Pancreas (tissue), 10 donors: ENCODE results near the gene PTPRD. TPM values are rescaled to one million over a fixed set of nuclear protein-coding genes. Genes with fewer than 3 reads are reported as not detected.
"Not testable (repeated sequence)": the region's sequence is repeated elsewhere in the genome, so short reads cannot be mapped to it uniquely, and the experiment has no call there.

ENCODE experiments used
- ATAC-seq, 4 donors: fragments of 200-7000 bp; cut with Tn5 transposase; one replicate each; pipeline versions ENCODE4 v1.8.0 to v1.9.1; 2020; ENCODE audit warnings: mild to moderate bottlenecking in 4 of 4, moderate library complexity in 4 of 4
- DNase-seq, 6 donors: peaks; one replicate each; pipeline ENCODE4 v3.0.0-alpha.2; 2020
- FAIRE-seq: peaks from 2 replicates; lab custom pipeline; 2012; peaks lifted over from hg19 to GRCh38; lab: Jason Lieb, UNC
- H3K27ac ChIP-seq, 4 donors: fragments of 200-600 bp; sonication (generic); 1 replicate in 3 of 4; 2 replicates in 1 of 4; pipeline versions ENCODE4 v1.5.0 to v1.8.0; 2020
- H3K27me3 ChIP-seq, 4 donors: fragments of 200-600 bp; one replicate each; pipeline ENCODE4 v1.8.0; 2021
- H3K36me3 ChIP-seq, 3 donors: fragments of 200-600 bp; sonication (generic) in 1 of 3; one replicate each; pipeline versions ENCODE4 v1.5.0 to v1.8.0; 2020 to 2021
- H3K4me1 ChIP-seq, 3 donors: fragments of 200-600 bp; one replicate each; pipeline ENCODE4 v1.8.0; 2021
- H3K4me3 ChIP-seq, 4 donors: fragments of 200-600 bp; sonication (generic) in 2 of 4; one replicate each; pipeline versions ENCODE4 v1.5.0 to v1.8.0; 2020 to 2021
- H3K9me3 ChIP-seq, 4 donors: fragments of 200-600 bp; one replicate each; pipeline ENCODE4 v1.8.0; 2021
- CTCF ChIP-seq, 4 donors: fragments of 200-600 bp; sonication (generic) in 3 of 4; IDR thresholded peaks; one replicate each; pipeline versions ENCODE4 v1.5.0 to v1.8.0; 2021; ENCODE audit warnings: antibody characterized with exemption in 4 of 4
- WGBS, 2 donors: extraction: QIAGEN DNeasy Blood & Tissue Kit; methylation state at CpG; one replicate each; pipeline ENCODE4 v1.1.7; 2013; 5-methylcytosine and 5-hydroxymethylcytosine counted together
- intact Hi-C, 3 donors: fragments of 100-400 bp; cut with DNase I; formaldehyde crosslinking; loops; one replicate each; pipeline versions ENCODE4 v1.11.1 to v1.14.2; 2022
- polyA plus RNA-seq, 2 donors: library from polyadenylated mRNA; stranded (reverse); fragments of 200-250 nt; gene quantifications; one replicate each; pipeline ENCODE4 v1.2.3, GENCODE V29; 2013
- total RNA-seq, 6 donors: library from RNA; stranded (reverse); fragmentation: NEBNext Ultra II Directional in 4 of 6; extraction: Animal tissue kit (Norgen Biotek cat#: 25700) in 4 of 6; gene quantifications; one replicate each; pipeline versions ENCODE4 v1.2.1 to v1.2.4, GENCODE V29; 2021 to 2023
- donor health status: healthy with polysubstance abuse.
- donor health status: DM: no; HTN: no; CAD: no; lungs with moderate emphysema.
- donor health status: DM: no; HTN: no; CAD: no.
- donor health status: control.
- donor health status: control.
- donor health status: Bipolar disorder and iron deficiency.
- donor health status: DM: yes; HTN: yes; CAD: no.
- donor health status: DM: no; HTN: no; CAD: no.
- donor health status: DM: no; HTN: no; CAD: no.
- donor health status: DM: yes; HTN: yes; CAD: no.

Gene PTPRD
- total and polyA plus RNA-seq, 8 donors, result 2.1 to 21.7 (median 5.1) TPM

- FAIRE-seq, result no peak
- intact Hi-C loops, result no loop called here
- H3K27me3 ChIP-seq, result no peaks in the 10 kb centered on the region
- H3K36me3 ChIP-seq, result no peaks in the 10 kb centered on the region
- no peak overlapping the region for H3K27ac ChIP-seq
- WGBS, 2 donors, result 29 to 50% methylated on average over 3 of the region's 3 CpGs
- no peak overlapping the region for H3K4me3 ChIP-seq
- no peak for TF ChIP-seq CTCF (IDR thresholded peaks at IDR 0.05)
- no peak for DNase-seq
- no peaks in the 10 kb centered on the region for H3K4me1 ChIP-seq
- no peak for ATAC-seq
- H3K9me3 ChIP-seq, result no peaks in the 10 kb centered on the region
These were observed 1129.6 kb downstream of the PTPRD start for GRCh38 chr9:9483175-9483574.

GRCh38 chr9:9478741-9479140 lies 1134.1 kb downstream of the PTPRD start:
- Histone ChIP-seq H3K9me3 (no peaks in the 10 kb centered on the region), H3K4me3 (no peak overlapping the region), H3K27me3 (no peaks in the 10 kb centered on the region), H3K27ac (no peak overlapping the region), H3K4me1 (no peaks in the 10 kb centered on the region), H3K36me3 (no peaks in the 10 kb centered on the region)
- WGBS, 2 donors, result 32 to 33% methylated on average over 3 of the region's 3 CpGs
- ATAC-seq, result no peak
- FAIRE-seq, result no peak
- DNase-seq, result no peak
- no peak for TF ChIP-seq CTCF (IDR thresholded peaks at IDR 0.05)
- intact Hi-C loops, result no loop called here

- H3K9me3 ChIP-seq, result no peaks in the 10 kb centered on the region
- no peak overlapping the region for H3K27ac ChIP-seq
- WGBS, 2 donors, result 61 to 68% methylated on average over 2 of the region's 2 CpGs
- no peaks in the 10 kb centered on the region for H3K4me1 ChIP-seq
- intact Hi-C loops, result no loop called here
- TF ChIP-seq CTCF (IDR thresholded peaks at IDR 0.05), result no peak
- ATAC-seq (no peak), DNase-seq (no peak), FAIRE-seq (no peak)
- no peaks in the 10 kb centered on the region for H3K27me3 ChIP-seq
- H3K4me3 ChIP-seq, result no peak overlapping the region
- no peaks in the 10 kb centered on the region for H3K36me3 ChIP-seq
These were observed 1143.5 kb downstream of the PTPRD start for GRCh38 chr9:9469271-9469670.

GRCh38 chr9:9441874-9442273 lies 1170.9 kb downstream of the PTPRD start:
- H3K4me1 ChIP-seq, H3K27me3 ChIP-seq, FAIRE-seq, intact Hi-C loops, DNase-seq, H3K4me3 ChIP-seq, H3K36me3 ChIP-seq, H3K27ac ChIP-seq, H3K9me3 ChIP-seq, ATAC-seq: not testable (repeated sequence)
- WGBS, 2 donors, result 76 to 96% methylated on average over 12 to 17 of the region's 19 CpGs

GRCh38 chr9:9437641-9438040 lies 1175.2 kb downstream of the PTPRD start:
- H3K27me3 ChIP-seq, result no peaks in the 10 kb centered on the region
- no peak for TF ChIP-seq CTCF (IDR thresholded peaks at IDR 0.05)
- H3K27ac ChIP-seq, result no peak overlapping the region
- no peak for FAIRE-seq
- intact Hi-C loops, result loop anchor here in 1 of 3 donors (10.0 kb wide), 1 partner anchor 57 kb away; no protein-coding TSS in a partner anchor
- 43 to 62% methylated on average over 4 of the region's 4 CpGs for WGBS, 2 donors
- no peaks in the 10 kb centered on the region for H3K9me3 ChIP-seq
- no peaks in the 10 kb centered on the region for H3K4me1 ChIP-seq
- H3K36me3 ChIP-seq, result no peaks in the 10 kb centered on the region
- no peak overlapping the region for H3K4me3 ChIP-seq
- ATAC-seq, result no peak
- no peak for DNase-seq

- H3K27me3 ChIP-seq, intact Hi-C loops, DNase-seq, H3K4me3 ChIP-seq, H3K36me3 ChIP-seq, ATAC-seq, FAIRE-seq, H3K9me3 ChIP-seq, H3K27ac ChIP-seq, H3K4me1 ChIP-seq: not testable (repeated sequence)
- WGBS, 2 donors, result 72 to 84% methylated on average over 10 of the region's 10 CpGs
These were observed 1186.3 kb downstream of the PTPRD start for GRCh38 chr9:9426454-9426853.
